NB4 (cell line): Measurements from ENCODE around the gene CARMIL1.

Experiments used
- DNase-seq: peaks from one replicate; pipeline ENCODE4 v3.0.0; 2010; ENCODE audit warnings: low read depth
- H3K4me3 ChIP-seq: one replicate; pipeline ENCODE4 v1.5.1; 2011; ENCODE audit warnings: mild to moderate bottlenecking, low read depth, low read length, moderate library complexity
- CTCF ChIP-seq: IDR thresholded peaks from one replicate; pipeline ENCODE4 v1.5.1; 2012; ENCODE audit warnings: low read depth, low read length
- MAX ChIP-seq: IDR thresholded peaks from 2 replicates; pipeline ENCODE4 v1.6.1; 2011; ENCODE audit warnings: low read depth, low read length
- MYC ChIP-seq: IDR thresholded peaks from 2 replicates; pipeline ENCODE4 v1.6.1; 2011; ENCODE audit warnings: low read depth, low read length
- POLR2A ChIP-seq: IDR thresholded peaks from 2 replicates; pipeline ENCODE4 v1.6.1; 2011; ENCODE audit warnings: mild to moderate bottlenecking; ENCODE audit not compliant: insufficient read length; ENCODE audit errors: extremely low read depth

Gene CARMIL1

DNA sequence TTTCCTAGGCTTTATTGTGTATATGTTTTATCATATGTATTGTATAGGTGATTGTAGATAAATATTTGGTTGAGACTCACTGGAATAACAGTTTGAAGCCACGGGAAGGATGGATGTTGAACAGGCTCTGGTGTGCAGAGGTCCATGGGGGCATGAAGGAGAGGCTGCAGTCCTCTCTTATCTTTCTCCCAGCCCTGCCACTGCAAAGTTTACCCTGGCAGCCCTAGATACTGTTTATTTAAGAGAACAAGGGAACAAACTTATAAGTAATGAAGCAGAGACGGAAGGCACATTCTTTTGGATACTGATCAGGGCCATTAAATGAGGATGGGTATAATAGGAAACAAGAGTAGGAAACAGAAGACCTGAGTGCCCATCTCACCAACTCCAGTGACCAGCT is 269.3 kb downstream of the CARMIL1 start:
- DNase-seq = no peak
- no peak overlapping the region for H3K4me3 ChIP-seq
- TF ChIP-seq MAX = no peak
- no peak for TF ChIP-seq POLR2A
- no peak for TF ChIP-seq MYC
- TF ChIP-seq CTCF = no peak

- no peak for DNase-seq
- no peak overlapping the region for H3K4me3 ChIP-seq
- TF ChIP-seq CTCF (no peak), MAX (no peak), MYC (no peak), POLR2A (no peak)
Observed at GRCh38 chr6:25550631-25551030, 271.5 kb downstream of the CARMIL1 start.

DNA sequence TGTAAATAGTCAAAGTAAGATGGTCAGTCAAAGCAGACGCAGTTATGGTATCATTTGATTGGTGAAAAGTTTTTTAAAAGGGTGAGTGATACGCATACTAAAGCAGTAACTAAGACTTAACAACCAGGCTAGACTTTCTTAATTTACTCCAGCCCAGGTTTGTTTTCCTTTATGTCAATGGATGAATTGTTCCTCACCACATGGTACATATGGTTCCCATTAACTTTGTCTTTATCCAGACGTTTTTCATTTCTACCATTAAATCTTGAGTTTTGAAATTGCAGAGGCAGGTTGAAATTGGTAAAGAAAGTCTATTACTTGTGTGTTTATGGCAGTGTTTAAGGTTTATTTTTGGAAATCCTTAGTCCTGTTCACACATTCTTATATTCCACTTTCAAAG is 274.3 kb downstream of the CARMIL1 start:
- no peak overlapping the region for H3K4me3 ChIP-seq
- no peak for DNase-seq
- no peak for TF ChIP-seq POLR2A

- TF ChIP-seq POLR2A (no peak), CTCF (no peak), MYC (no peak), MAX (no peak)
- DNase-seq = no peak
Observed at GRCh38 chr6:25555188-25555587, 276.0 kb downstream of the CARMIL1 start.

GRCh38 chr6:25556516-25556915 is 277.3 kb downstream of the CARMIL1 start:
- TF ChIP-seq MYC (no peak), CTCF (peak; percentile 88)
- peak; percentile 78 for DNase-seq
- no peak overlapping the region for H3K4me3 ChIP-seq

More at GRCh38 chr6:25555188-25555587, 276.0 kb downstream of the CARMIL1 start:
- no peak overlapping the region for H3K4me3 ChIP-seq

GRCh38 chr6:25558155-25558817 is 279.1 kb downstream of the CARMIL1 start:
- no peak for DNase-seq
- no peak overlapping the region for H3K4me3 ChIP-seq
- TF ChIP-seq MYC (no peak), POLR2A (no peak), CTCF (no peak), MAX (no peak)
